Skin epidermis (tissue), 12 donors: ENCODE results near the gene SLC12A8.
A peak's percentile ranks its signal among the peaks of the same experiment; 100 is the strongest.

Experiments
- H3K27ac ChIP-seq, 21 experiments: fragments of 200-600 bp; sonication (generic) in 11 of 21; one replicate each; pipeline ENCODE4 v1.5.0; 2020; ENCODE audit warnings: mild to moderate bottlenecking in 3 of 21, inconsistent platforms in 2 of 21, moderate library complexity in 2 of 21
- H3K4me3 ChIP-seq, 7 experiments: fragments of 200-600 bp; sonication (generic) in 2 of 7; one replicate each; pipeline ENCODE4 v1.5.0; 2020; ENCODE audit warnings: inconsistent platforms in 2 of 7, mild to moderate bottlenecking in 2 of 7, moderate library complexity in 1 of 7

SLC12A8 gene

GRCh38 chr3:125191256-125191655 lies 21.3 kb downstream of the SLC12A8 start:
- Histone ChIP-seq H3K27ac (no peak overlapping the region), H3K4me3 (no peak overlapping the region)

GRCh38 chr3:125190786-125191185 lies 21.8 kb downstream of the SLC12A8 start:
- H3K4me3 ChIP-seq: no peak overlapping the region
- H3K27ac ChIP-seq: no peak overlapping the region

GRCh38 chr3:125189378-125190165 lies 23.0 kb downstream of the SLC12A8 start:
- no peak overlapping the region for H3K27ac ChIP-seq
- H3K4me3 ChIP-seq: no peak overlapping the region

- no peak overlapping the region for H3K27ac ChIP-seq
- H3K4me3 ChIP-seq: no peak overlapping the region
Observed at GRCh38 chr3:125188955-125189354, 23.6 kb downstream of the SLC12A8 start.

- Histone ChIP-seq H3K4me3 (no peak overlapping the region), H3K27ac (no peak overlapping the region)
Observed at GRCh38 chr3:125187599-125187910, 25.0 kb downstream of the SLC12A8 start.

GRCh38 chr3:125186800-125187598 lies 25.5 kb downstream of the SLC12A8 start:
- no peak overlapping the region for H3K4me3 ChIP-seq
- H3K27ac ChIP-seq: no peak overlapping the region

- no peak overlapping the region for H3K27ac ChIP-seq
- H3K4me3 ChIP-seq: no peak overlapping the region
Observed at GRCh38 chr3:125186261-125186787, 26.2 kb downstream of the SLC12A8 start.

GRCh38 chr3:125185805-125186204 lies 26.7 kb downstream of the SLC12A8 start:
- H3K27ac ChIP-seq: no peak overlapping the region
- H3K4me3 ChIP-seq: no peak overlapping the region

- Histone ChIP-seq H3K27ac (no peak overlapping the region), H3K4me3 (no peak overlapping the region)
Observed at GRCh38 chr3:125179884-125180240, 32.7 kb downstream of the SLC12A8 start.

- H3K27ac ChIP-seq: no peak overlapping the region
- H3K4me3 ChIP-seq: no peak overlapping the region
Observed at GRCh38 chr3:125179143-125179883, 33.2 kb downstream of the SLC12A8 start.

GRCh38 chr3:125177746-125178145 lies 34.8 kb downstream of the SLC12A8 start:
- Histone ChIP-seq H3K27ac (no peak overlapping the region), H3K4me3 (no peak overlapping the region)

GRCh38 chr3:125175295-125176078 lies 37.1 kb downstream of the SLC12A8 start:
- no peak overlapping the region for H3K27ac ChIP-seq

GRCh38 chr3:125172346-125172745 lies 40.2 kb downstream of the SLC12A8 start:
- Histone ChIP-seq H3K4me3 (no peak overlapping the region), H3K27ac (no peak overlapping the region)

More at GRCh38 chr3:125175295-125176078, 37.1 kb downstream of the SLC12A8 start:
- no peak overlapping the region for H3K4me3 ChIP-seq

- Histone ChIP-seq H3K4me3 (no peak overlapping the region), H3K27ac (no peak overlapping the region)
Observed at GRCh38 chr3:125168711-125169393, 43.7 kb downstream of the SLC12A8 start.

GRCh38 chr3:125166599-125167136 lies 45.9 kb downstream of the SLC12A8 start:
- Histone ChIP-seq H3K27ac (peak overlapping the region in 3 of 21 experiments; percentile 11 to 22 (median 16)), H3K4me3 (no peak overlapping the region)

GRCh38 chr3:125165948-125166553 lies 46.5 kb downstream of the SLC12A8 start:
- H3K4me3 ChIP-seq: no peak overlapping the region

GRCh38 chr3:125165189-125165947 lies 47.2 kb downstream of the SLC12A8 start:
- Histone ChIP-seq H3K27ac (peak overlapping the region in 5 of 21 experiments; percentile 17 to 76 (median 54)), H3K4me3 (no peak overlapping the region)

More at GRCh38 chr3:125165948-125166553, 46.5 kb downstream of the SLC12A8 start:
- peak overlapping the region in 3 of 21 experiments; percentile 11 to 22 (median 16) for H3K27ac ChIP-seq
